ENCODE data around the gene HGS.

HGS gene

DNA sequence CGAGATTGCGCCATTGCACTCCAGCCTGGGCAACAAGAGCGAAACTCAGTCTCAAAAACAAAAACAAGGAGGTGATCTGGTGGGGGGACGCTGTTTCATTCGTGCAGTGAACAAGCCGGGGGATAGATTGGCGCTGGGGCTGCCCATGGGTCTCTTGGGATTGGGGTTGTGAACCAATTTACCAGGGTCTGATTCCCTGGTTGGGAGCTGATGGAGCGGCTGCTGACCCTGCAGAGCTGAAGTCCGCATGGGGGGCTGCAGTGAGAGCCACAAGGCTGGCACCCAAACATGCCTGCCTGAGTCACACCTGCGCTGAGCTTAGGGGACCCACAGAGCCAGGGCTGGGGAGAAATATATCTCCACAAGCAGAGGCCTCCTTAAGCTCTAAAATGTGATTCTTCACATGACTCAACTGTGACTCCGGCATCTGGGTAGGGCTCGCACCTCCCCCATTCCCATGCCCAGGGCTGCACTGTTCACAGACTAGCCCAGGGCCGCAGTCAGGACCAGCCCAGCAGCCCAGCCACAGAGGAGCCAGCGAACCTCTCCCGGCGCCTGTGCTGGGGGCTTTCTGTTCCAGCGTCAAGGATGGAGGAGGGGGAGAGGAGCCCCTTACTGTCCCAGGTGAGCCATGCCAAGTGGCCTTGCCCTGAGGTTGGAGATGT is 41.9 kb upstream of the HGS start:
- TF ChIP-seq POLR2AphosphoS5 (IDR thresholded peaks at IDR 0.05; ENCODE audit: low read depth) (no peak), SPI1 (IDR thresholded peaks at IDR 0.05; ENCODE audit: borderline replicate concordance, low read depth) (no peak), GABPA (IDR thresholded peaks at IDR 0.05; ENCODE audit: low read depth) (no peak), REST (IDR thresholded peaks at IDR 0.05; ENCODE audit: insufficient replicate concordance, low read depth) (no peak)
- TF ChIP-seq, protein P1, sequence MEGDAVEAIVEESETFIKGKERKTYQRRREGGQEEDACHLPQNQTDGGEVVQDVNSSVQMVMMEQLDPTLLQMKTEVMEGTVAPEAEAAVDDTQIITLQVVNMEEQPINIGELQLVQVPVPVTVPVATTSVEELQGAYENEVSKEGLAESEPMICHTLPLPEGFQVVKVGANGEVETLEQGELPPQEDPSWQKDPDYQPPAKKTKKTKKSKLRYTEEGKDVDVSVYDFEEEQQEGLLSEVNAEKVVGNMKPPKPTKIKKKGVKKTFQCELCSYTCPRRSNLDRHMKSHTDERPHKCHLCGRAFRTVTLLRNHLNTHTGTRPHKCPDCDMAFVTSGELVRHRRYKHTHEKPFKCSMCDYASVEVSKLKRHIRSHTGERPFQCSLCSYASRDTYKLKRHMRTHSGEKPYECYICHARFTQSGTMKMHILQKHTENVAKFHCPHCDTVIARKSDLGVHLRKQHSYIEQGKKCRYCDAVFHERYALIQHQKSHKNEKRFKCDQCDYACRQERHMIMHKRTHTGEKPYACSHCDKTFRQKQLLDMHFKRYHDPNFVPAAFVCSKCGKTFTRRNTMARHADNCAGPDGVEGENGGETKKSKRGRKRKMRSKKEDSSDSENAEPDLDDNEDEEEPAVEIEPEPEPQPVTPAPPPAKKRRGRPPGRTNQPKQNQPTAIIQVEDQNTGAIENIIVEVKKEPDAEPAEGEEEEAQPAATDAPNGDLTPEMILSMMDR (IDR thresholded peaks at IDR 0.05; ENCODE audit: insufficient read depth, low read length): no peak
- DNase-seq (ENCODE audit: low read depth in 1 of 2, low spot score in 1 of 2): no peak
- H3K27ac ChIP-seq (replicated peaks): no peak overlapping the region
- no peaks in the 10 kb centered on the region for H3K27me3 ChIP-seq (ENCODE audit: insufficient read depth, poor library complexity, severe bottlenecking)
- no peak overlapping the region for H3K4me3 ChIP-seq (replicated peaks; ENCODE audit: insufficient read depth, low read length)

GRCh38 chr17:81644496-81644895 is 39.3 kb upstream of the HGS start:
- no peak overlapping the region for H3K4me3 ChIP-seq (replicated peaks; ENCODE audit: insufficient read depth, low read length)
- no peaks in the 10 kb centered on the region for H3K27me3 ChIP-seq (ENCODE audit: insufficient read depth, poor library complexity, severe bottlenecking)
- H3K27ac ChIP-seq (replicated peaks): no peak overlapping the region
- DNase-seq (ENCODE audit: low read depth in 1 of 2, low spot score in 1 of 2): no peak
- TF ChIP-seq REST (IDR thresholded peaks at IDR 0.05; ENCODE audit: insufficient replicate concordance, low read depth) (no peak), POLR2AphosphoS5 (IDR thresholded peaks at IDR 0.05; ENCODE audit: low read depth) (no peak), GABPA (IDR thresholded peaks at IDR 0.05; ENCODE audit: low read depth) (no peak), SPI1 (IDR thresholded peaks at IDR 0.05; ENCODE audit: borderline replicate concordance, low read depth) (no peak)
- TF ChIP-seq, protein P1 (IDR thresholded peaks at IDR 0.05; ENCODE audit: insufficient read depth, low read length): no peak

- no peak overlapping the region for H3K4me3 ChIP-seq (replicated peaks; ENCODE audit: insufficient read depth, low read length)
- H3K27ac ChIP-seq (replicated peaks): no peak overlapping the region
- TF ChIP-seq REST (IDR thresholded peaks at IDR 0.05; ENCODE audit: insufficient replicate concordance, low read depth) (no peak), GABPA (IDR thresholded peaks at IDR 0.05; ENCODE audit: low read depth) (no peak), SPI1 (IDR thresholded peaks at IDR 0.05; ENCODE audit: borderline replicate concordance, low read depth) (no peak), POLR2AphosphoS5 (IDR thresholded peaks at IDR 0.05; ENCODE audit: low read depth) (no peak)
- TF ChIP-seq, protein P1 (IDR thresholded peaks at IDR 0.05; ENCODE audit: insufficient read depth, low read length): no peak
- DNase-seq (ENCODE audit: low read depth in 1 of 2, low spot score in 1 of 2): peak in 1 of 2 experiments; percentile 53
- H3K27me3 ChIP-seq (ENCODE audit: insufficient read depth, poor library complexity, severe bottlenecking): no peaks in the 10 kb centered on the region
Measured at GRCh38 chr17:81644976-81645952, 38.5 kb upstream of the HGS start.
